Testis (tissue), 3 donors: Measurements from ENCODE around the gene COL6A1. TPM values are rescaled to one million over a fixed set of nuclear protein-coding genes. Genes with fewer than 3 reads are reported as not detected.

Source experiments
- DNase-seq: peaks from one replicate; pipeline ENCODE4 v3.0.0-alpha.2; 2019
- H3K27ac ChIP-seq, 2 donors: fragments of 200-600 bp; sonication (generic); one replicate each; pipeline ENCODE4 v1.5.1; 2019
- H3K27me3 ChIP-seq: fragments of 200-600 bp; sonication (generic); one replicate; pipeline ENCODE4 v1.5.1; 2019
- H3K36me3 ChIP-seq: fragments of 200-600 bp; sonication (generic); one replicate; pipeline ENCODE4 v1.5.1; 2017; ENCODE audit warnings: low read depth; ENCODE audit errors: missing control alignments
- H3K4me1 ChIP-seq: fragments of 200-600 bp; sonication (generic); one replicate; pipeline ENCODE4 v1.5.1; 2019
- H3K4me3 ChIP-seq, 2 donors: fragments of 200-600 bp; sonication (generic); one replicate each; pipeline ENCODE4 v1.5.1; 2017 to 2019
- H3K9me3 ChIP-seq: fragments of 200-600 bp; sonication (generic); one replicate; pipeline ENCODE4 v1.5.1; 2017
- POLR2A ChIP-seq: fragments of 450-650 bp; IDR thresholded peaks from one replicate; pipeline ENCODE4 v1.6.1; 2017; ENCODE audit warnings: antibody characterized with exemption, mild to moderate bottlenecking, moderate library complexity
- WGBS, 2 donors: methylation state at CpG; one replicate each; pipeline ENCODE4 v1.1.5; 2018; 5-methylcytosine and 5-hydroxymethylcytosine counted together
- intact Hi-C: fragments of 100-400 bp; cut with DNase I; formaldehyde crosslinking; loops from one replicate; pipeline ENCODE4 v1.15.1; 2023; ENCODE audit warnings: low total_unique reads
- polyA plus RNA-seq: library from polyadenylated mRNA; stranded (reverse); fragments of 350-450 nt; fragmentation: Illumina TruSeq; extraction: RNeasy Lipid Tissue Mini Kit (QIAGEN cat#74804); gene quantifications from one replicate; pipeline ENCODE4 v1.2.3, GENCODE V29; 2014; ENCODE audit warnings: low read depth, low replicate concordance; ENCODE audit not compliant: insufficient read depth
- total RNA-seq, 2 donors: library from RNA; depleted of rRNA; stranded (reverse); fragments of >200 nt; gene quantifications; one replicate each; pipeline ENCODE4 v1.2.3, GENCODE V29; 2016
- TF ChIP-seq, protein P1 (sequence below), 3 experiments: fragments of 450-650 bp in 2 of 3; fragments of 200-600 bp in 1 of 3; sonication (generic) in 1 of 3; IDR thresholded peaks; one replicate each; pipeline ENCODE4 v1.5.1; 2016 to 2019; ENCODE audit warnings: antibody characterized with exemption in 3 of 3, mild to moderate bottlenecking in 2 of 3, moderate library complexity in 1 of 3

COL6A1 gene
- total and polyA plus RNA-seq, 3 donors from 2014 or later = 166 to 197 (median 178) TPM

DNA sequence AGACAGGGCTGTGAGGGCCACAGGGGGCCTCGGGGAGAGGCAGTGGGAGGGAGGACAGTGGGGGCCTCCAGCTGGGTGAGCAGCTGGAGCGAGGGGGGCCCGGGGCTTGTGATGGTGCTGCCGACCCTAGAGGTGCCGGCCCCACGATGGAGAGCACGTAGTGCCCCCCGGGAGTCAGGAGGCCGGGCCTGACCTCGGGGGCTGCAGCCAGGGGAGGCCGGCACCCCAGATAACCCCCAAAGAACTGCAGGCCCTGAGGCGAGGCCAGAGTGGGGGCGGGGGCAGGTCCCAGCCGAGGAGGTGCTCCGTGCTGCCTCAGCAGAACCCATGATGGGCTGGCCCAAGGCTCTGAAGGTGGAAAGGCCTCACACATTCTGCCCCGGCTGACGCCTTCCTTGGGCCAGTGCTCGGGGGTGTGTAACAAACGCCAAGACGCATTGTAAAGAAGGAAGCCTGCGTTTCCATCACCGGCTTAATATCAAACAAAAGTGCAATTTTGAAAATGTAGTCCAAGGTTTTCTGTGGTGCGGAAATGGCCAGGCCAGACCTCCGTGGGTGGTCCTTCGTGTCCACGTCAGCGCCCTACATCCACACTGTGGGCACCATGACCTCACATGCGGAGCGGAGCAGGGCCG lies 55.2 kb downstream of the COL6A1 start:
- H3K4me1 ChIP-seq = peaks cover 20% of the 10 kb centered on the region
- no peak for TF ChIP-seq POLR2A
- TF ChIP-seq, protein P1, sequence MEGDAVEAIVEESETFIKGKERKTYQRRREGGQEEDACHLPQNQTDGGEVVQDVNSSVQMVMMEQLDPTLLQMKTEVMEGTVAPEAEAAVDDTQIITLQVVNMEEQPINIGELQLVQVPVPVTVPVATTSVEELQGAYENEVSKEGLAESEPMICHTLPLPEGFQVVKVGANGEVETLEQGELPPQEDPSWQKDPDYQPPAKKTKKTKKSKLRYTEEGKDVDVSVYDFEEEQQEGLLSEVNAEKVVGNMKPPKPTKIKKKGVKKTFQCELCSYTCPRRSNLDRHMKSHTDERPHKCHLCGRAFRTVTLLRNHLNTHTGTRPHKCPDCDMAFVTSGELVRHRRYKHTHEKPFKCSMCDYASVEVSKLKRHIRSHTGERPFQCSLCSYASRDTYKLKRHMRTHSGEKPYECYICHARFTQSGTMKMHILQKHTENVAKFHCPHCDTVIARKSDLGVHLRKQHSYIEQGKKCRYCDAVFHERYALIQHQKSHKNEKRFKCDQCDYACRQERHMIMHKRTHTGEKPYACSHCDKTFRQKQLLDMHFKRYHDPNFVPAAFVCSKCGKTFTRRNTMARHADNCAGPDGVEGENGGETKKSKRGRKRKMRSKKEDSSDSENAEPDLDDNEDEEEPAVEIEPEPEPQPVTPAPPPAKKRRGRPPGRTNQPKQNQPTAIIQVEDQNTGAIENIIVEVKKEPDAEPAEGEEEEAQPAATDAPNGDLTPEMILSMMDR (IDR thresholded peaks at IDR 0.05) = no peak
- H3K27ac ChIP-seq = no peak overlapping the region
- no peaks in the 10 kb centered on the region for H3K36me3 ChIP-seq
- no peak for DNase-seq
- H3K9me3 ChIP-seq = no peaks in the 10 kb centered on the region
- intact Hi-C loops = no loop called here
- WGBS, 2 donors = 58 to 80% methylated on average over 2 to 30 of the region's 30 CpGs
- no peaks in the 10 kb centered on the region for H3K27me3 ChIP-seq
- H3K4me3 ChIP-seq = no peak overlapping the region

DNA sequence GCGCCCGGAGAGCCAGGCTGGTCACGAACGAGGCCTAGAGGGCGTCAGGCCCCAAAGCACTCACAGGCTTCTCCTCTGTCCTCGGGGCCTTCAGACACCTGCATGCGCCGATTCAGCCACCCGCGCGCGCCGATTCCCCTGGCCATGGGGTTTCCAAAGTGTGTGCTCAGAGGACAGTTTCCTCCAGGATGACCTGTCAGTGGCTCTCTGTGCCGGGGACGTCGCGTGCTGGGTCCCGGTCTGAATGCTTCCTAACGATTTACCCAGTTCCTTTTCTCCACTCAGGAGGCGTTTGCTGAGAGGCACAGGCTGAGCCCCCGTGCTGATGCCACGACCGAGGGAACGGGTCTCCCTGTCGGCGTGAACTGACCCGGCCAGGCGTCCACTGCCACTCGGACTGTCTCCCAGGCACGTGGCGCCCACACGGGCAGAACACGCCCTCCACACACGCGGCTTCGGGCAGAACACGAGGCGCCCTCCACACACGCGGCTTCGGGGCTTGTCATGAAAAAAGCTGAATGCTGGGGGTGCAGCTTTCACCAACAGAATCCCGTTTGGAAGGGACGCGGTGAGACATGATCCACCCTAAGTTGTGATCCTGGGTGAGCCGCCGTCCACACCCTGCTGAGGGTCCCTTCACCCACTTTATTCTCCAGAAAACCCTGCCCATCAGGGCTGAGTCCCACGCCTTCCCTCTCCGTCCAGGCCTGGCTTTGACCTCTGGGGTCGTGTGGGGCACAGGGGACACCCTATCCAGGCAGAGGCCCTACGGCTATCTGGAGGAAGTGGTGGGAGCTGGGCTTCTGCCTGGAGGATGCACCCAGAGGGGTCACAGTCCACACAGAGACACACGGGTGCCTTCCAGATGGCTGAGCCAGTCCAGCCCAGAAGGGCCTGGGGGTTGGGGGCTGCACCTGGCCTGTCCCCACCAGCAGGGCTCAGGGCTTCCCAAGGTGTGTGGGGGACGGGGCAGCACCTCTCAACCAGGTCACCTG lies 56.1 kb downstream of the COL6A1 start:
- Histone ChIP-seq H3K4me3 (no peak overlapping the region), H3K27ac (no peak overlapping the region), H3K4me1 (peaks cover 20% of the 10 kb centered on the region), H3K9me3 (no peaks in the 10 kb centered on the region), H3K36me3 (no peaks in the 10 kb centered on the region), H3K27me3 (no peaks in the 10 kb centered on the region)
- intact Hi-C loops = no loop called here
- WGBS, 2 donors = 91 to 94% methylated on average over 34 to 52 of the region's 52 CpGs
- no peak for TF ChIP-seq POLR2A
- TF ChIP-seq, protein P1 (IDR thresholded peaks at IDR 0.05) = no peak
- DNase-seq = no peak

DNA sequence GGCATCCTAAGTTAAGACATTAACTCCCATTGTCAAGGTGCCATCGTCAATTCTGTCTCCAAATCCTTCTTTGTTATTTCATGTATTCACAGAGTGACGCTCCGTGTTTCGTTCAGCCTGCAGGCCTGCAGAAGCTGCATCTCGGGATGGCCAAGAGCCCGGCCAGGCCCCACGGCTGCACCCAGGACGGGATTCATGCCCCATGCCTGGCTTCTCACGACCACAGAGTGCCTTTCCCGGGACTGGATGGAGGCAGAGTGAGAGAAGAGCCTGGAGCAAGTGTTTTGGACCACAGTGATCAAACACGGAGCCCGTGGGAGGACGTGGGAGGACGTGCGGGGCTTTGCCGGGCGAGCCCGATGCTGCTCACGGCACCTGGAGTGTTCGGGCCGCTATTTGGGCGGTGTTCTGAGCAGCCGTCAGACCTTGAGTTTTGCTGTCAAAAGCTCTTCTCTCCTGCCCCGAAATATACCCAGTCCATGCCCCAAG lies 56.8 kb downstream of the COL6A1 start:
- intact Hi-C loops = no loop called here
- 62 to 67% methylated on average over 13 to 24 of the region's 24 CpGs for WGBS, 2 donors
- Histone ChIP-seq H3K27me3 (no peaks in the 10 kb centered on the region), H3K4me1 (peaks cover 20% of the 10 kb centered on the region), H3K27ac (peak overlapping the region; percentile 22 to 65), H3K36me3 (no peaks in the 10 kb centered on the region), H3K9me3 (no peaks in the 10 kb centered on the region), H3K4me3 (no peak overlapping the region)
- TF ChIP-seq, protein P1 (IDR thresholded peaks at IDR 0.05) = no peak
- TF ChIP-seq POLR2A = no peak
- DNase-seq = no peak

- Histone ChIP-seq H3K4me3 (no peak overlapping the region), H3K27me3 (no peaks in the 10 kb centered on the region), H3K27ac (peak overlapping the region; percentile 22 to 65), H3K36me3 (no peaks in the 10 kb centered on the region), H3K4me1 (peaks cover 20% of the 10 kb centered on the region), H3K9me3 (no peaks in the 10 kb centered on the region)
- TF ChIP-seq POLR2A = no peak
- TF ChIP-seq, protein P1 (IDR thresholded peaks at IDR 0.05) = no peak
- 37% methylated on average over 9 to 23 of the region's 23 CpGs for WGBS, 2 donors
- intact Hi-C loops = no loop called here
- peak; percentile 77 for DNase-seq
These were observed 57.4 kb downstream of the COL6A1 start for GRCh38 chr21:46038871-46039397.
